ENCODE measurements around the gene PRELID3B.

PRELID3B gene

GRCh38 chr20:59082077-59082740 lies 39.6 kb upstream of the PRELID3B start:
- TF ChIP-seq CTCF (IDR thresholded peaks at IDR 0.05), result no peak
- Histone ChIP-seq H3K4me1 (ENCODE audit: control insufficient read depth in 1 of 2, insufficient read depth in 1 of 2, low read depth in 1 of 2, low read length in 1 of 2) (no peaks in the 10 kb centered on the region), H3K27me3 (peaks cover 52% of the 10 kb centered on the region), H3K9me3 (no peaks in the 10 kb centered on the region), H3K4me3 (ENCODE audit: low read depth in 1 of 2, low read length in 1 of 2) (no peak overlapping the region), H3K36me3 (no peaks in the 10 kb centered on the region), H3K27ac (no peak overlapping the region)

- no peaks in the 10 kb centered on the region for H3K9me3 ChIP-seq
- H3K36me3 ChIP-seq, result no peaks in the 10 kb centered on the region
- H3K4me3 ChIP-seq (ENCODE audit: low read depth in 1 of 2, low read length in 1 of 2), result no peak overlapping the region
- no peak overlapping the region for H3K27ac ChIP-seq
- H3K4me1 ChIP-seq (ENCODE audit: control insufficient read depth in 1 of 2, insufficient read depth in 1 of 2, low read depth in 1 of 2, low read length in 1 of 2), result no peaks in the 10 kb centered on the region
- H3K27me3 ChIP-seq, result peaks cover 57% of the 10 kb centered on the region
- TF ChIP-seq CTCF (IDR thresholded peaks at IDR 0.05), result no peak
Observed at GRCh38 chr20:59081036-59081435, 38.5 kb upstream of the PRELID3B start.

GRCh38 chr20:59078231-59078630 lies 35.6 kb upstream of the PRELID3B start:
- no peak for TF ChIP-seq CTCF (IDR thresholded peaks at IDR 0.05)
- H3K4me3 ChIP-seq (ENCODE audit: low read depth in 1 of 2, low read length in 1 of 2), result no peak overlapping the region
- H3K36me3 ChIP-seq, result no peaks in the 10 kb centered on the region
- H3K27ac ChIP-seq, result no peak overlapping the region
- peaks cover 73% of the 10 kb centered on the region for H3K27me3 ChIP-seq
- no peaks in the 10 kb centered on the region for H3K4me1 ChIP-seq (ENCODE audit: control insufficient read depth in 1 of 2, insufficient read depth in 1 of 2, low read depth in 1 of 2, low read length in 1 of 2)
- no peaks in the 10 kb centered on the region for H3K9me3 ChIP-seq

GRCh38 chr20:59077705-59078104 lies 35.1 kb upstream of the PRELID3B start:
- no peak for TF ChIP-seq CTCF (IDR thresholded peaks at IDR 0.05)
- no peaks in the 10 kb centered on the region for H3K9me3 ChIP-seq
- no peaks in the 10 kb centered on the region for H3K36me3 ChIP-seq
- H3K27ac ChIP-seq, result no peak overlapping the region
- no peak overlapping the region for H3K4me3 ChIP-seq (ENCODE audit: low read depth in 1 of 2, low read length in 1 of 2)
- H3K4me1 ChIP-seq (ENCODE audit: control insufficient read depth in 1 of 2, insufficient read depth in 1 of 2, low read depth in 1 of 2, low read length in 1 of 2), result no peaks in the 10 kb centered on the region
- peaks cover 73% of the 10 kb centered on the region for H3K27me3 ChIP-seq

GRCh38 chr20:59075934-59076508 lies 33.4 kb upstream of the PRELID3B start:
- peaks cover 78% of the 10 kb centered on the region for H3K27me3 ChIP-seq
- H3K9me3 ChIP-seq, result no peaks in the 10 kb centered on the region
- no peak overlapping the region for H3K27ac ChIP-seq
- no peak overlapping the region for H3K4me3 ChIP-seq (ENCODE audit: low read depth in 1 of 2, low read length in 1 of 2)
- TF ChIP-seq CTCF (IDR thresholded peaks at IDR 0.05), result no peak
- no peaks in the 10 kb centered on the region for H3K36me3 ChIP-seq
- H3K4me1 ChIP-seq (ENCODE audit: control insufficient read depth in 1 of 2, insufficient read depth in 1 of 2, low read depth in 1 of 2, low read length in 1 of 2), result no peaks in the 10 kb centered on the region

Data from neutrophil (primary cell).